GM06990 (cell line): ENCODE data around the gene FAM177A1.

Source experiments
- DNase-seq: peaks from one replicate; pipeline ENCODE4 v3.0.0-alpha.2; 2011; ENCODE audit not compliant: insufficient read length; ENCODE audit errors: extremely low read depth
- H3K27me3 ChIP-seq: replicated peaks from 2 replicates; pipeline ENCODE4 v1.6.0; 2011; ENCODE audit warnings: low read length; ENCODE audit not compliant: control insufficient read depth, insufficient read depth
- H3K36me3 ChIP-seq: 2 replicates; pipeline ENCODE4 v1.5.1; 2011; ENCODE audit warnings: low read length; ENCODE audit not compliant: control insufficient read depth, insufficient read depth
- H3K4me3 ChIP-seq: replicated peaks from 2 replicates; pipeline ENCODE4 v1.5.1; 2011; ENCODE audit warnings: low read depth, mild to moderate bottlenecking, control low read depth, low read length
- TF ChIP-seq, protein P1 (sequence below): IDR thresholded peaks from 2 replicates; pipeline ENCODE4 v1.5.1; 2011; ENCODE audit warnings: low read length, control low read depth, mild to moderate bottlenecking, inconsistent platforms; ENCODE audit not compliant: insufficient read depth, poor library complexity, severe bottlenecking

FAM177A1 gene

DNA sequence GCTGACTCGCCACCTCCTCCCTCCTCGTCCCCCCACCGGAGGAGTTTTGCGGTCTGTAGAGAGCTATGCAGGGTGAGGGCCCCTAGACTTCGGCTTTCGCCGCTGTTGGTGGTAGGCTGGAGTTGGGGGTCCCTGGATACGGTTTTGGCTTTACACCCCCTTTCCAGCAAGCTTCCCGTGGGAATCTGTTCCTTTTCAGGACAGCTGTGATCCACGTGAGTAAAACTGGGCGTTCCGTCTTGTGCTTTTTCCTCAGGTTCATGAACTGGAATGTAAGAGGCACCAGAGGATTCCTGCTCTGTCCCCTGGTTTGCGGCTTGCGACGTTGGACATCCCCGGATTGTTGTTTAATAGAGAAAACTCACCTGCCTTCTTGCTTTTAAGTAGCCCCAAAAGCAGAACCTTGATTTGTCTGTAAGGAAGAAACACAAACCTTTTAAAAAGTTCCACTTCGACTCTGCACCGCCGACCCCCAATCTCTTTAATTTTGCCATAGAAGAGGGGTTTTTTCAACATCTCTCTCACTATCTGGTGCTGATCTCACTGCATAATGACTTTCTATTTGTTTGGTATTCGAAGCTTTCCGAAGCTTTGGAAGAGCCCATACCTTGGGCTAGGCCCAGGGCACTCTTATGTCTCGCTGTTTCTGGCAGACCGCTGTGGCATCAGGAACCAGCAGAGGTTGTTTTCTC is 76.8 kb downstream of the FAM177A1 start:
- DNase-seq, result no peak
- TF ChIP-seq, protein P1, sequence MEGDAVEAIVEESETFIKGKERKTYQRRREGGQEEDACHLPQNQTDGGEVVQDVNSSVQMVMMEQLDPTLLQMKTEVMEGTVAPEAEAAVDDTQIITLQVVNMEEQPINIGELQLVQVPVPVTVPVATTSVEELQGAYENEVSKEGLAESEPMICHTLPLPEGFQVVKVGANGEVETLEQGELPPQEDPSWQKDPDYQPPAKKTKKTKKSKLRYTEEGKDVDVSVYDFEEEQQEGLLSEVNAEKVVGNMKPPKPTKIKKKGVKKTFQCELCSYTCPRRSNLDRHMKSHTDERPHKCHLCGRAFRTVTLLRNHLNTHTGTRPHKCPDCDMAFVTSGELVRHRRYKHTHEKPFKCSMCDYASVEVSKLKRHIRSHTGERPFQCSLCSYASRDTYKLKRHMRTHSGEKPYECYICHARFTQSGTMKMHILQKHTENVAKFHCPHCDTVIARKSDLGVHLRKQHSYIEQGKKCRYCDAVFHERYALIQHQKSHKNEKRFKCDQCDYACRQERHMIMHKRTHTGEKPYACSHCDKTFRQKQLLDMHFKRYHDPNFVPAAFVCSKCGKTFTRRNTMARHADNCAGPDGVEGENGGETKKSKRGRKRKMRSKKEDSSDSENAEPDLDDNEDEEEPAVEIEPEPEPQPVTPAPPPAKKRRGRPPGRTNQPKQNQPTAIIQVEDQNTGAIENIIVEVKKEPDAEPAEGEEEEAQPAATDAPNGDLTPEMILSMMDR, result no peak
- peak overlapping the region; percentile 79 for H3K4me3 ChIP-seq
- H3K36me3 ChIP-seq, result peaks cover 2% of the 10 kb centered on the region; the same call in 1 of the 2 replicates
- no peaks in the 10 kb centered on the region for H3K27me3 ChIP-seq

DNA sequence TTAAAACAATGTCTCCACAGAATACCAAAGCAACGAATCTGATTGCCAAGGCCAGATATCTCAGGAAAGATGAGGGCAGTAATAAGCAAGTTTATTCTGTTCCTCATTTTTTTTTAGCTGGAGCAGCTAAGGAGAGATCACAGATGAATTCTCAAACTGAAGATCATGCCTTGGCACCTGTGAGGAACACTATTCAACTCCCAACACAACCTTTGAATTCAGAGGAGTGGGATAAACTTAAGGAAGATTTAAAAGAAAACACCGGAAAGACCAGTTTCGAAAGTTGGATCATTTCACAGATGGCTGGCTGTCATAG is 77.3 kb downstream of the FAM177A1 start:
- Histone ChIP-seq H3K36me3 (peaks cover 2% of the 10 kb centered on the region; the same call in 1 of the 2 replicates), H3K27me3 (no peaks in the 10 kb centered on the region), H3K4me3 (peak overlapping the region; percentile 79)
- TF ChIP-seq, protein P1, result no peak
- no peak for DNase-seq

- TF ChIP-seq, protein P1, result no peak
- Histone ChIP-seq H3K4me3 (peak overlapping the region; percentile 79), H3K27me3 (no peaks in the 10 kb centered on the region), H3K36me3 (peaks cover 2% of the 10 kb centered on the region; the same call in 1 of the 2 replicates)
- no peak for DNase-seq
These were observed 78.1 kb downstream of the FAM177A1 start for GRCh38 chr14:35124127-35124526.
